ENCODE data around the gene ANKS1A. TPM values are rescaled to one million over a fixed set of nuclear protein-coding genes. Genes with fewer than 3 reads are reported as not detected.

The ANKS1A gene
- total RNA-seq, 2 experiments from 2014 or later: 6.4 to 6.9 TPM

DNA sequence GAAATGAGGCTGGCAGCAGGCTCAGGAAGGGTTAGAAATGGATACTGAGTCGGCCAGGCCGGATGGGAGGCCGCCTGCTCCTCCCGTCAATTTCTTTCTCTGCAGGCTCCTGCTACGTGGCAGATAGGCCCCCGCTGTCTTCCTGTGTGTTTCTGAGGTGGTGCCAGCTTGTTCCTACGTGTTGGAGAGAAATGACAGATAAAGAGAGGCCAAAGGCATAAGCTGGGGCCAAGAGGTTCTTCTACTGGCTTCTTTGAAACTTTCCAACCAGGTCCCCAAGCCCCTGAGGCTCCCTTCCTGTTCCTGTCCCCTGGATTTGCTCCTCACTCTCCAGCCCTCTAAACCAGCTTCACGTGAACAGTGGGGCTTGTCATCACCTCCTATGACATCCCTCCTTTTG is 175.2 kb downstream of the ANKS1A start:
- ChIA-PET CTCF (no interaction called here), POLR2A (no interaction called here)
- TF ChIP-seq, protein P1, sequence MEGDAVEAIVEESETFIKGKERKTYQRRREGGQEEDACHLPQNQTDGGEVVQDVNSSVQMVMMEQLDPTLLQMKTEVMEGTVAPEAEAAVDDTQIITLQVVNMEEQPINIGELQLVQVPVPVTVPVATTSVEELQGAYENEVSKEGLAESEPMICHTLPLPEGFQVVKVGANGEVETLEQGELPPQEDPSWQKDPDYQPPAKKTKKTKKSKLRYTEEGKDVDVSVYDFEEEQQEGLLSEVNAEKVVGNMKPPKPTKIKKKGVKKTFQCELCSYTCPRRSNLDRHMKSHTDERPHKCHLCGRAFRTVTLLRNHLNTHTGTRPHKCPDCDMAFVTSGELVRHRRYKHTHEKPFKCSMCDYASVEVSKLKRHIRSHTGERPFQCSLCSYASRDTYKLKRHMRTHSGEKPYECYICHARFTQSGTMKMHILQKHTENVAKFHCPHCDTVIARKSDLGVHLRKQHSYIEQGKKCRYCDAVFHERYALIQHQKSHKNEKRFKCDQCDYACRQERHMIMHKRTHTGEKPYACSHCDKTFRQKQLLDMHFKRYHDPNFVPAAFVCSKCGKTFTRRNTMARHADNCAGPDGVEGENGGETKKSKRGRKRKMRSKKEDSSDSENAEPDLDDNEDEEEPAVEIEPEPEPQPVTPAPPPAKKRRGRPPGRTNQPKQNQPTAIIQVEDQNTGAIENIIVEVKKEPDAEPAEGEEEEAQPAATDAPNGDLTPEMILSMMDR (IDR thresholded peaks at IDR 0.05): no peak
- H3K36me3 ChIP-seq (ENCODE audit: insufficient read depth, low read length): peaks cover 27% of the 10 kb centered on the region
- H3K4me1 ChIP-seq (ENCODE audit: insufficient read depth, low read length): no peaks in the 10 kb centered on the region
- DNase-seq: no peak
- Mint-ChIP-seq H3K4me1 (ENCODE audit: low read depth) (no peaks in the 10 kb centered on the region), H3K9me3 (no peaks in the 10 kb centered on the region), H3K27ac (no peak overlapping the region), H3K27me3 (no peaks in the 10 kb centered on the region), H3K4me3 (no peak overlapping the region), H3K36me3 (ENCODE audit: low read depth) (peaks cover 16% of the 10 kb centered on the region)
- no peak for ATAC-seq (ENCODE audit: poor library complexity)
- no peak overlapping the region for H3K4me3 ChIP-seq (ENCODE audit: low read length)
- no peaks in the 10 kb centered on the region for H3K27me3 ChIP-seq (ENCODE audit: control insufficient read depth in 1 of 2, insufficient read depth in 2 of 2, low read length in 2 of 2)
- no peaks in the 10 kb centered on the region for H3K9me3 ChIP-seq (ENCODE audit: control insufficient read depth in 1 of 2, insufficient read depth in 1 of 2, low read length in 2 of 2)
- H3K27ac ChIP-seq (ENCODE audit: low read depth in 1 of 2, low read length in 2 of 2): no peak overlapping the region
- intact Hi-C loops (cut with DNase I, micrococcal nuclease): no loop called here

DNA sequence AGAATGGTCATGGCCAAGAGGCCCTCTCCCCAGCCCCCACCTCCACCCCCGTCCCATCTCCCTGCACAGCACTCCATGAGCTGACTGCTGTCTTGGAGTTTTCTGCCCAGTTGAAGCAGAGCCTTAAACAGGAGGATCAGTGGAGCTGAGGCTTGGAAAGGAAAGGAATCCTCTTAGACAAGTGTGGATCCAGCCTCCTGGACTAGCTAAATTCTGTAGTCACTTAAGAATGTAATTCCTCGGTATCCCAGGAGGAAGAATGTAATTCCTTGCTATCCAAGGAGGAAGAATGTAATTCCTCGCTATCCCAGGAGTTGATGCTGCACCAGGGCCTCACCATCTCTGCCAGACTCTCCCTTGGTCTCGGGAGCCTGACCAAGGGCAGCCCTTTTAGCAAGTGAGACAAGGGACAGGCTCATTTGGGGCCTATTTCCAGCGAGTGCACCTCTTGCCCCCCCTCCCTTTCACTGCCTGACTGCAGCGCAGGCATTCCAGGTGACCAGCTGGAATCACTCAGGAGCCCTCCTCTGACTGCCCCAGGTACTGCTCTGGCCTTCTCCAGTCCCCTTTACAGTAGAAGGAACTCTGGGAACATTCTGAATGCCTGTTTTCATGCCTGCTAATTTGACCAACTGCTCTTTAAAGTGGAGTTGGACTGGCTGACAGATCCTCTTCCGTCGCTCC is 175.8 kb downstream of the ANKS1A start:
- no peaks in the 10 kb centered on the region for H3K9me3 ChIP-seq (ENCODE audit: control insufficient read depth in 1 of 2, insufficient read depth in 1 of 2, low read length in 2 of 2)
- no peaks in the 10 kb centered on the region for H3K4me1 ChIP-seq (ENCODE audit: insufficient read depth, low read length)
- ATAC-seq (ENCODE audit: poor library complexity) (no peak), DNase-seq (no peak)
- no peak overlapping the region for H3K27ac Mint-ChIP-seq
- H3K9me3 Mint-ChIP-seq: no peaks in the 10 kb centered on the region
- POLR2A ChIA-PET: no interaction called here
- H3K4me3 ChIP-seq (ENCODE audit: low read length): no peak overlapping the region
- TF ChIP-seq, protein P1 (IDR thresholded peaks at IDR 0.05): no peak
- H3K27ac ChIP-seq (ENCODE audit: low read depth in 1 of 2, low read length in 2 of 2): no peak overlapping the region
- intact Hi-C loops (cut with DNase I, micrococcal nuclease): no loop called here
- H3K4me3 Mint-ChIP-seq: no peak overlapping the region
- no peaks in the 10 kb centered on the region for H3K27me3 Mint-ChIP-seq
- H3K36me3 Mint-ChIP-seq (ENCODE audit: low read depth): peaks cover 12% of the 10 kb centered on the region
- CTCF ChIA-PET: no interaction called here
- no peaks in the 10 kb centered on the region for H3K27me3 ChIP-seq (ENCODE audit: control insufficient read depth in 1 of 2, insufficient read depth in 2 of 2, low read length in 2 of 2)
- peaks cover 26% of the 10 kb centered on the region for H3K36me3 ChIP-seq (ENCODE audit: insufficient read depth, low read length)
- no peaks in the 10 kb centered on the region for H3K4me1 Mint-ChIP-seq (ENCODE audit: low read depth)

DNA sequence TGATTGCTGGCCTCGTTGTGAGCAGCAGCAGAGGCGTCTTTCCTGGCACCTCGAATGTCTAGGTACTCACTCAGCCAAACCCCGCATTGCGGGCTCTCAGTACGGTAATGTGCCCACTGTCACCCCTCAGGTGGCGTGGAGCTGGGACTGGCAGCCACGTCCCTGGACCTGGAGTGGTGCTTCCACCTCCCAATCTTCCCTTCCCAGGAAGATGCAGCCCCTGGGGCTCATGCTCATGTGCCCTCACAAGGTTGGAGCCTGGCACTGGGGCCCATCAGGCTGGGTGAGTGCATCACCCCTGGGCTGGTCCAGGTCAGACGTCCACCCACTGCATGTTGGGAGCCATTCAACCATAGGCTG is 176.4 kb downstream of the ANKS1A start:
- ChIA-PET CTCF (no interaction called here), POLR2A (no interaction called here)
- TF ChIP-seq, protein P1 (IDR thresholded peaks at IDR 0.05): no peak
- no peak for DNase-seq
- no peak for ATAC-seq (ENCODE audit: poor library complexity)
- no peak overlapping the region for H3K27ac Mint-ChIP-seq
- intact Hi-C loops (cut with DNase I, micrococcal nuclease): no loop called here
- no peak overlapping the region for H3K4me3 Mint-ChIP-seq
- no peaks in the 10 kb centered on the region for H3K9me3 ChIP-seq (ENCODE audit: control insufficient read depth in 1 of 2, insufficient read depth in 1 of 2, low read length in 2 of 2)
- peaks cover 10% of the 10 kb centered on the region for H3K36me3 Mint-ChIP-seq (ENCODE audit: low read depth)
- H3K27me3 Mint-ChIP-seq: no peaks in the 10 kb centered on the region
- H3K4me3 ChIP-seq (ENCODE audit: low read length): no peak overlapping the region
- H3K4me1 Mint-ChIP-seq (ENCODE audit: low read depth): no peaks in the 10 kb centered on the region
- peaks cover 21% of the 10 kb centered on the region for H3K36me3 ChIP-seq (ENCODE audit: insufficient read depth, low read length)
- no peak overlapping the region for H3K27ac ChIP-seq (ENCODE audit: low read depth in 1 of 2, low read length in 2 of 2)
- no peaks in the 10 kb centered on the region for H3K27me3 ChIP-seq (ENCODE audit: control insufficient read depth in 1 of 2, insufficient read depth in 2 of 2, low read length in 2 of 2)
- H3K9me3 Mint-ChIP-seq: no peaks in the 10 kb centered on the region
- no peaks in the 10 kb centered on the region for H3K4me1 ChIP-seq (ENCODE audit: insufficient read depth, low read length)
